ENCODE data around the gene CHST1. TPM values are rescaled to one million over a fixed set of nuclear protein-coding genes. Genes with fewer than 3 reads are reported as not detected.

Gene CHST1
- total RNA-seq, 2 donors from 2014 or later = 2.7 to 5.4 TPM

DNA sequence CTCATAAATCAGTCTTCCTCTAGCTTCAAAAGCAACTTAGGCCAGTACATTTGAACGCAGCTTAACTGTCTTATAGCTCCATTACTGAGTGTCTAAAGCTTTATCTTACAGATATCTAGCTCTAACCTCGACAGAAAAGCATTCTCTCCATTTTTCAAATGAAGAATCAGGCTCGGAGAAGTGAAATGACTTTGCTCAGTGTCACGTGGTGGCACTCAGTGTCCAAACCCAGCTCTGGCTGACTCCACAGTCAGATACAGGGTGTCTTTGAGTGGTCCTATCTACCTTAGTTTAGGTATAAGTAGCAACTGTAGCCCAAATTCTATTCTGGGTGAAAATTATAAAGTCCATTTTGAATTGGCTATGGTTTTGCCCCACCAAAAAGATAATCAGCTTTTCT lies 38.7 kb upstream of the CHST1 start:
- Histone ChIP-seq H3K36me3 (no peaks in the 10 kb centered on the region), H3K9me3 (no peaks in the 10 kb centered on the region), H3K4me3 (no peak overlapping the region), H3K4me1 (no peaks in the 10 kb centered on the region), H3K27ac (no peak overlapping the region), H3K27me3 (no peaks in the 10 kb centered on the region)
- TF ChIP-seq, protein P1, sequence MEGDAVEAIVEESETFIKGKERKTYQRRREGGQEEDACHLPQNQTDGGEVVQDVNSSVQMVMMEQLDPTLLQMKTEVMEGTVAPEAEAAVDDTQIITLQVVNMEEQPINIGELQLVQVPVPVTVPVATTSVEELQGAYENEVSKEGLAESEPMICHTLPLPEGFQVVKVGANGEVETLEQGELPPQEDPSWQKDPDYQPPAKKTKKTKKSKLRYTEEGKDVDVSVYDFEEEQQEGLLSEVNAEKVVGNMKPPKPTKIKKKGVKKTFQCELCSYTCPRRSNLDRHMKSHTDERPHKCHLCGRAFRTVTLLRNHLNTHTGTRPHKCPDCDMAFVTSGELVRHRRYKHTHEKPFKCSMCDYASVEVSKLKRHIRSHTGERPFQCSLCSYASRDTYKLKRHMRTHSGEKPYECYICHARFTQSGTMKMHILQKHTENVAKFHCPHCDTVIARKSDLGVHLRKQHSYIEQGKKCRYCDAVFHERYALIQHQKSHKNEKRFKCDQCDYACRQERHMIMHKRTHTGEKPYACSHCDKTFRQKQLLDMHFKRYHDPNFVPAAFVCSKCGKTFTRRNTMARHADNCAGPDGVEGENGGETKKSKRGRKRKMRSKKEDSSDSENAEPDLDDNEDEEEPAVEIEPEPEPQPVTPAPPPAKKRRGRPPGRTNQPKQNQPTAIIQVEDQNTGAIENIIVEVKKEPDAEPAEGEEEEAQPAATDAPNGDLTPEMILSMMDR (IDR thresholded peaks at IDR 0.05) = no peak
- no peak for DNase-seq (ENCODE audit: low spot score)

DNA sequence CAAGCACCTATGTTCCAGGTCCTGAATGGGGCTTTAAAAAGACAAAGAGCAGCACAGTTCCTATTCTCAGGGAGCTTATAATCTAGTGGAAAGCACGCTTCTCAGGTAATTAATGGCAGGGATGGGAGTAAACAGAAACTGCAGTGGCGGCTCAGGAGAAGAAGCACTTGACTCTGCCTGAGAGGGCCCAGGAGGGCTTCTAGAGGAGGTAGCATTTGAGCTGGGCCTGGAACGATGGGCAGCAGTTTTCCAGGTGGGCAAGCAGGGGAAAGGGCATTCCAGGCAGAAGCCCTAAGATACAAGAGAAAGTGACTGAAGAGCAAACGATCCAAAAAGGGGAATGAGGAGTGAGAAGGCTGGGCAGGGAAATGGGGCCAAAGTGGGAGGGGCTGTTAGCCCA lies 37.1 kb upstream of the CHST1 start:
- Histone ChIP-seq H3K27ac (no peak overlapping the region), H3K9me3 (no peaks in the 10 kb centered on the region), H3K4me3 (no peak overlapping the region), H3K4me1 (no peaks in the 10 kb centered on the region), H3K36me3 (no peaks in the 10 kb centered on the region), H3K27me3 (no peaks in the 10 kb centered on the region)
- DNase-seq (ENCODE audit: low spot score) = no peak
- TF ChIP-seq, protein P1 (IDR thresholded peaks at IDR 0.05) = no peak

DNA sequence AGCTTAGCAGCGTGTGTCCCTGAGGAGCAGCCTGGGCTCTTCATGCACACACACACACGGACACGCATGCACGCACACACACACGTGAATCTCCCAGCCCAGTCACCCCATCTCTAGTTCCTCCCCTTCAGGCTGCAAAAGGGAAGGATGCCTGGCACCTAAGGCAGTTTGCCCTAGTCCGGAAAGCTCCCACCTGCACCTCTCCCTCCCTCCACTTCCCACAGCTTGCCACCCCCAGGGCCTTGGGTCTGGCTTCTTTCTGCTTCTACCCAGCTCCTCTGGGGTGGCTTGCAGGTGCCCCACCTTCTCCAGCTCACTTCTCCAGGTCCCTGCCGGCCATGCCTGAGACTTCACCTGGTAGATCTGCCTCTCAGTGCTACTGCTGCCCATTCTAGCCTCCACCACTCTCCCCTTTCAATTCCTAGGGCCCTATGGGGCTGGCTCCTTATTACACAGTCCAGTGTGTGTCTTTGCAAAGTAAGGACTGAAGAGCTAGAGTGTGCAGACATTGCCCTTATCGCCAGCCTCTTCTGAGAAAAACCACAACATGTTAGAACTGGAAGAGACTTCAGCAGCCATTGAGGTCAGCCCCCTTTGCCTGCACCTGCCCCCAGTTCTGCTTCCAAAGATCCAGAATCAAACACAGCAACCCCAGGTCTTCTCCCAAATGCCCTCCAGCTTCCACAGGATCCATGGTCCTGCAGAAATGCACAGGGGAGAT lies 33.5 kb upstream of the CHST1 start:
- TF ChIP-seq, protein P1 (IDR thresholded peaks at IDR 0.05) = no peak
- Histone ChIP-seq H3K9me3 (no peaks in the 10 kb centered on the region), H3K4me1 (no peaks in the 10 kb centered on the region), H3K4me3 (no peak overlapping the region), H3K36me3 (no peaks in the 10 kb centered on the region), H3K27ac (no peak overlapping the region), H3K27me3 (no peaks in the 10 kb centered on the region)
- no peak for DNase-seq (ENCODE audit: low spot score)

DNA sequence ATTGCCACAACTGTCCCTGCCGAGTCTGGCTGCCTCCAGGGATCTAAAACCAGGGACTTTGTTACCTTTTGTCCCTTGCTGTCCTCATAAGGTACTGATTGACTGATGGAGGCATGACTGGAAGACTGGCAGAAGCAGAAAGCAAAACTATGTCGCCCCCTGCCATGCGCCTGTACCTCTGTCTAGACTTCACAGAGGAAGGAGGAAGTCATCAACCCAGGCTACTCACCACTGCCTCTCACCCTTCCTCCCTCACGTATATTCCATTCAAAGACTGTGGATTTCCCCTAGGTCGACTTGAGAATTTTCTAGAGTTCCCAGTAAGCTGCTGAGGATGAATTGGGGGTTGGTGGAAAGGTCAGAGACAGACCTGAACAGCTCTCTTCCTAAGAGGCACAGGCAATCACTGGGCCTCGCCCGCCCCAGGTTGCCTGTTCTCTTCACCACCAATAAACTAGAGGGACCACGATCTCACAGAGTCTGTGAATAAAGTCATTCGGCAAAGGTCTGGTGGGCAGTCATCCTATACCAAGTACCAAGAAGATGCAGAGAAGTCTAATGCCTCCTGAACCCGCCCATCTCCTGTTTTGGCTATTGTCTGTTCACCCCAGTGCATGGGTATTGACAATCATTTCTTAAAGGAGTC lies 27.5 kb upstream of the CHST1 start:
- no peaks in the 10 kb centered on the region for H3K27me3 ChIP-seq
- no peaks in the 10 kb centered on the region for H3K36me3 ChIP-seq
- H3K4me1 ChIP-seq = no peaks in the 10 kb centered on the region
- DNase-seq (ENCODE audit: low spot score) = no peak
- no peaks in the 10 kb centered on the region for H3K9me3 ChIP-seq
- H3K27ac ChIP-seq = no peak overlapping the region
- no peak overlapping the region for H3K4me3 ChIP-seq
- TF ChIP-seq, protein P1 (IDR thresholded peaks at IDR 0.05) = no peak

DNA sequence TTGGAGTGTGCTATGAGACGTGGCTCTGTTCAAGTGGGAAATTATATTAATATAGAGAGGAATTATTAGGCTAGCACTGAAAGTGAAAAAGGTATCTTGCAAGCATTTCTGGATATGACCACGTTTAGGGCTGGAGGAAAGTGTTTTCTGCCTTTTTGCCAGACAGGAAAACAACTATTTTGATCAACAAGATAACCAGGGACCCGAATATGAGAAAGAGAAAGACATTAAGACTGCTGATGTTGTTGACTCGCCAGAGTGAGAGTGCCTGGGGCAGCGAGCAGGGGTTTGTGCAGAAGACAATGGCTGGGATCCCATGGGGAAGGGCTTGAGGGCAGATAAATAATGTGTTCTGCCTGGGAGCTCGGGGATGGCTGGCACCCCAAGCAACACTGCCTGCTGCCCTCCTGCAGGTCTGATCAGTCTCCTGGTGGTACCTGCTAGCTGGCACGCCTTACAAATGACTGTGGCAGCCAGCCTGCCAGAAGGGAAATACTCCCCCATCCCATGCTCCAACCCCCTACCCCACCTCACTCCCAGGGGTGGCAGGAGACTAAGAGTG lies 23.1 kb upstream of the CHST1 start:
- no peak for DNase-seq (ENCODE audit: low spot score)
- H3K9me3 ChIP-seq = no peaks in the 10 kb centered on the region
- H3K36me3 ChIP-seq = no peaks in the 10 kb centered on the region
- peaks cover 0 to 7% of the 10 kb centered on the region in 2 donors for H3K4me1 ChIP-seq
- H3K27ac ChIP-seq = no peak overlapping the region
- no peak overlapping the region for H3K4me3 ChIP-seq
- H3K27me3 ChIP-seq = no peaks in the 10 kb centered on the region
- TF ChIP-seq, protein P1 (IDR thresholded peaks at IDR 0.05) = no peak

Measured in right atrium auricular region (tissue), 2 donors.